ENCODE measurements around the gene CHIT1.

The CHIT1 gene

DNA sequence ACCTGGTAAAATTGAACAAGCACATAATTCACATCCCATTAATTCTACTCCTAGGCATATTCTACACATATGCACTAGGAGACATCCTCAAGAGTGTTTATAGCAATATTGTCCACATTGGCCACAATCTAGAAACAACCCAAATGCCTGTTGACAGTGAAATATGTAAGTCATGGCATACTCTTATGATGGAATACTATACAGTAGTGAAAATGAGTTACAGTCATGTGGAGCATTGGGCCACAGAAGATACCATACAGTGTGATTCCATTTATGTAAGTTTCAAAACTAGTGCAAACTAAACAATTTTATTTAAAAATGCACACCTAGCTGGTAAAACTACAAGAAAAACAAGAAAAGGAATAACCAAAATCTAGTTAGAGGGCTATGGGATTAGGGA is 19.1 kb downstream of the CHIT1 start:
- TF ChIP-seq, protein P1, sequence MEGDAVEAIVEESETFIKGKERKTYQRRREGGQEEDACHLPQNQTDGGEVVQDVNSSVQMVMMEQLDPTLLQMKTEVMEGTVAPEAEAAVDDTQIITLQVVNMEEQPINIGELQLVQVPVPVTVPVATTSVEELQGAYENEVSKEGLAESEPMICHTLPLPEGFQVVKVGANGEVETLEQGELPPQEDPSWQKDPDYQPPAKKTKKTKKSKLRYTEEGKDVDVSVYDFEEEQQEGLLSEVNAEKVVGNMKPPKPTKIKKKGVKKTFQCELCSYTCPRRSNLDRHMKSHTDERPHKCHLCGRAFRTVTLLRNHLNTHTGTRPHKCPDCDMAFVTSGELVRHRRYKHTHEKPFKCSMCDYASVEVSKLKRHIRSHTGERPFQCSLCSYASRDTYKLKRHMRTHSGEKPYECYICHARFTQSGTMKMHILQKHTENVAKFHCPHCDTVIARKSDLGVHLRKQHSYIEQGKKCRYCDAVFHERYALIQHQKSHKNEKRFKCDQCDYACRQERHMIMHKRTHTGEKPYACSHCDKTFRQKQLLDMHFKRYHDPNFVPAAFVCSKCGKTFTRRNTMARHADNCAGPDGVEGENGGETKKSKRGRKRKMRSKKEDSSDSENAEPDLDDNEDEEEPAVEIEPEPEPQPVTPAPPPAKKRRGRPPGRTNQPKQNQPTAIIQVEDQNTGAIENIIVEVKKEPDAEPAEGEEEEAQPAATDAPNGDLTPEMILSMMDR (IDR thresholded peaks at IDR 0.05; ENCODE audit: insufficient read depth, low read length, missing control alignments), result no peak
- POLR2A ChIA-PET, result no interaction called here
- CTCF ChIA-PET, result interaction anchor here (2.0 to 25.8 kb wide), 4 partner anchors 39 to 172 kb away, joined by 10 to 594 read pairs (median 202); partner anchors contain the start of gene ADORA1
- no peak overlapping the region for H3K4me3 ChIP-seq (ENCODE audit: low read depth, low read length)
- DNase-seq (ENCODE audit: low read depth, low spot score), result no peak

DNA sequence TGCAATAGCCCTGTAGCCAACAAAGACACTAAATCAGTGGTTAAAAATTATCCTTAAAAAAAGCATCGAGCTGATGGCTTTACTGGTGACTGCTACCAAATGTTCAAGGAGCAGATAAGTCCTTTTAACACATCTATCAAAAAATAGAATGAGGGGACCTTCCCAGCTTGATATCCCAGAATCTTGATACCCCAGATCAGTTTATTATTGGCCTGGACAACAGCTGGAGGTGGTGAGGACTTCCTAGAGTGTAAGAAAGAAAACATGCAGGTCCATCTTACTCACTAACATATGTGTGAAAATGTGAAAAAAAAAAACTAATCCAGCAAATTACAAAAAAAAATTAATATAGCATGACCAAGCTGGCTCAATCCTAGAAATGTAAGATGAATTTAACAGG is 21.3 kb downstream of the CHIT1 start:
- POLR2A ChIA-PET, result no interaction called here
- CTCF ChIA-PET, result interaction anchor here (0.7 to 25.8 kb wide), 5 partner anchors 8 to 169 kb away, joined by 3 to 594 read pairs (median 7); partner anchors contain the start of gene ADORA1

DNA sequence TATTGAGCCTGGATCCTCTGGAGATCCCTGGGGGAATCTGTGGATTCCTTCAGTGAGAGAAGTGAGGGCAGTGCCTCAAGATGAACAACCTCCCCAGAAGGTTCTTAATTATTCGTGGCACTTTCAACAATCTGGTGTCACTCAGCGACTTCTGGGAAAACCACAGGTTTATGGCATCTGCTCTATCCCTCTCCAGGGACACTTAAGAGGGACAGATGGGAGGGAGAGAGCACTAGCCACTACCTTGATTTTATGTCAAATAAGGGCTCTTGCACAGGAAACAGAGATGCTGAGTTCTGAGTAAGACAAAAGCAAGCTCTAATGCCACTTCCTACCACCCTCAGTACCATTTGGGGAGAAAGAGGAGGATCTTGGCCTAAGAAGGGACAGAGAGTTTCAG is 21.7 kb downstream of the CHIT1 start:
- TF ChIP-seq, protein P1 (IDR thresholded peaks at IDR 0.05; ENCODE audit: insufficient read depth, low read length, missing control alignments), result no peak
- ChIA-PET POLR2A (no interaction called here), CTCF (interaction anchor here (0.7 to 25.8 kb wide), 5 partner anchors 9 to 169 kb away, joined by 3 to 594 read pairs (median 7); partner anchors contain the start of gene ADORA1)
- no peak overlapping the region for H3K4me3 ChIP-seq (ENCODE audit: low read depth, low read length)
- DNase-seq (ENCODE audit: low read depth, low spot score), result no peak

More for the DNA sequence above, 21.3 kb downstream of the CHIT1 start:
- DNase-seq (ENCODE audit: low read depth, low spot score), result no peak
- no peak overlapping the region for H3K4me3 ChIP-seq (ENCODE audit: low read depth, low read length)
- TF ChIP-seq, protein P1 (IDR thresholded peaks at IDR 0.05; ENCODE audit: insufficient read depth, low read length, missing control alignments), result no peak

DNA sequence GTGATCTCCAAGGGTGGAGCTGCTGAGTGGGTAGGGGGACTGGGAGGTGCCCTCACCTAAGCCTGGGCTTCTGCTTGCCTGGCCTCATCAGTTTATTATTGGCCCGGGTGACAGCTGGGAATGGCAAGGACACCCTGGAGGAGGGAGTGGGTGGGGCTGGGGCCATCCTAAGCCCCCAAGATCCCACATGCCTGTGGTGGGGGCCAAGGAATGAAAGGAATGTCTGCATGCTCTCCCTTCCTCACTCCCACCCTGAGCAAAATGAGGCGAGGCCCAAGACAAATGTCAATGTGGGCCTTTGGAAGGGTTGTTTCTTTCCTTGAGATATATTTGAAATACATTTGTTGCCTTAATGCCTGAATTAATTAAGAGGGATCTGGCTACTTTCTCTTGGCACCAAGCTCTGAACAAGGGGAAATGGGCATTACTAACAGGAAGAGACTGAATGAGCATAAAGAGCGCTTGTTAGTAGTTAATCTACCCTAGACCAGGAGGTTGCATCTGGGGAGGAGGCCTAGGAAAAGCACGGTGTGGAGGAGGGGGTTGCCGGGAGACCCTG is 23.3 kb downstream of the CHIT1 start:
- POLR2A ChIA-PET, result no interaction called here
- CTCF ChIA-PET, result interaction anchor here (0.9 to 25.8 kb wide), 8 partner anchors 10 to 170 kb away, joined by 3 to 594 read pairs (median 7); partner anchors contain the start of gene ADORA1
- H3K4me3 ChIP-seq (ENCODE audit: low read depth, low read length), result no peak overlapping the region
- DNase-seq (ENCODE audit: low read depth, low spot score), result no peak
- TF ChIP-seq, protein P1 (IDR thresholded peaks at IDR 0.05; ENCODE audit: insufficient read depth, low read length, missing control alignments), result no peak

DNA sequence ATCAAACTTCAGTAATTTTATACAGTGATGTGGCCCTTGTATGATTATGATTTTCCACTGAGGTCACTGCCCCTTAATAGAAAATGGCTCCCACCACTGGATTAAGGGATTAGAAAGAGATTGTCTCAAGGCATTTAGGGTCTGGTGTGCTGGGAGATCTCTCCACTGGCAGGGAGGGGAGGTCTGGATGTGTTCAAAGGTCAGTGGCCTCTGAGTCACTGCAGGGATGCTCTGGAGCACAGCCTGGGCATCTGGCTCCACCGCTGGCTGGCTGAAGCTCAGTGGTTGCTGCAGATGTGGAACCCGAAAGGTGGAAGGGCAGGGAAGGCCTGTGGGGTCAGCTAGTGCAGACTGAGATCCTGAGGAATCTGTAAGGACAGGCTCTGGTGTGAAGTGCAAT is 24.7 kb downstream of the CHIT1 start:
- no peak overlapping the region for H3K4me3 ChIP-seq (ENCODE audit: low read depth, low read length)
- ChIA-PET POLR2A (no interaction called here), CTCF (interaction anchor here (1.7 to 25.8 kb wide), 4 partner anchors 12 to 165 kb away, joined by 6 to 594 read pairs (median 35); partner anchors contain the start of gene ADORA1)
- DNase-seq (ENCODE audit: low read depth, low spot score), result no peak
- TF ChIP-seq, protein P1 (IDR thresholded peaks at IDR 0.05; ENCODE audit: insufficient read depth, low read length, missing control alignments), result no peak

DNA sequence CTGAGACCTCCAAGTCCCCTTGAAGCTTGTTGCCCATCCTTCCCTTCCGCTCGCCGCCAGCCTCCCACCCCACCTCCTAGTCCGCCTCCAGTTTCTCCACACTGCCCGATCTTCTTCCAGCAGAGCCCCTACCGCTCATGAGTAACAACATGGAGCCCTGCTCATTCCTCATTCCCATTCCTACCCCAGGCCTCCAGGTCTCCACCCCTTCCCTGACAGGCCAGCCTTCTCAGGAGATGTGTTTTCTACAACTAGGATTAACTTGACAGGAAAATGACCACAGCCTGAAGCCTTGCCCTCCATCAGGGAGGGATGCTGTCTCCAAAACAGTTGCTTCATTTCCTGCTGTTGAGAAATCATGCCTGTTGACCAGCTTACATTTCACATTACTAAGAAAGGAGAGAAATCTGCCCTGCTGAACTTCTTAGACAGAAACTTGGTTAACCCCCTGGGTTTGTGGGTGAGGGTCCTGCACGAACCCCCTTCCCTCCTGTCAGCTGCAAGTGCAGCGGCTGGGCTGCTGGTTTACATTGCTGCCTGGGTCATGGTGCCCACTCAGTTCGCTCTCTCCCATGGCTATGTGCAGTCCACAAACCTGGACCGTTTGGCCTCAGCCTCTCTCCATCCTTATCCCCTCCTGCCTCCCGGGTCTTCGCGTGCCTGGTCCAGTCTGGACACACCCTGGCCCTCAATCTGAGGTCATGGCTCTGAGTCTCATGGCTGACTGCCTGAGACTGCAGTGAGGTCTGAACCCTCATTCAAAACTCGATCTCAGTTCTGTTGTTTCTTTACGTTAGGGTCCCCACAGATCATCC is 26.8 kb downstream of the CHIT1 start:
- H3K4me3 ChIP-seq (ENCODE audit: low read depth, low read length), result no peak overlapping the region
- CTCF ChIA-PET, result interaction anchor here (0.7 to 8.2 kb wide), 10 partner anchors 9 to 163 kb away, joined by 3 to 62 read pairs (median 4); partner anchors contain the start of gene ADORA1
- TF ChIP-seq, protein P1 (IDR thresholded peaks at IDR 0.05; ENCODE audit: insufficient read depth, low read length, missing control alignments), result no peak
- POLR2A ChIA-PET, result no interaction called here
- no peak for DNase-seq (ENCODE audit: low read depth, low spot score)
